GM12878 (cell line): ENCODE data around the gene INTS7. TPM values are rescaled to one million over a fixed set of nuclear protein-coding genes. Genes with fewer than 3 reads are reported as not detected.

ENCODE experiments used
- ATAC-seq: fragments of 200-7000 bp; cut with Tn5 transposase; 3 replicates; pipeline ENCODE4 v1.9.1; 2020; ENCODE audit warnings: mild to moderate bottlenecking, moderate library complexity
- BruUV-seq: library from RNA; stranded (reverse); fragments of 400-500 nt; replicated peaks from 2 replicates; lab custom pipeline; 2021; lab: Mats Ljungman, UMichigan
- CTCF ChIA-PET: fragments of 300-600 bp; sonication (Branson Sonifier 250); formaldehyde crosslinking; extraction: SDS; loops from one replicate; lab custom pipeline; 2021; ENCODE audit warnings: inconsistent platforms; lab: Yijun Ruan, JAX
- POLR2A ChIA-PET: fragments of 350-600 bp; formaldehyde crosslinking; extraction: SDS; loops from one replicate; lab custom pipeline; 2021; ENCODE audit warnings: inconsistent platforms; lab: Charles Lee
- RAD21 ChIA-PET: fragments of 300-600 bp; sonication (Branson Sonifier 250); formaldehyde crosslinking; loops from one replicate; lab custom pipeline; 2023; ENCODE audit warnings: antibody characterized with exemption; ENCODE audit not compliant: unreplicated experiment; lab: Charles Lee
- SMC1A ChIA-PET: fragments of 300-600 bp; sonication (Branson Sonifier 250); formaldehyde crosslinking; loops from one replicate; lab custom pipeline; 2023; ENCODE audit not compliant: unreplicated experiment, uncharacterized antibody; lab: Charles Lee
- DNase-seq: peaks from one replicate; pipeline ENCODE4 v3.0.0-alpha.2; 2011; ENCODE audit warnings: low read depth, low spot score
- FAIRE-seq: peaks from 3 replicates; lab custom pipeline; 2011; peaks lifted over from hg19 to GRCh38; lab: Jason Lieb, UNC
- H2AFZ ChIP-seq: 2 replicates; pipeline ENCODE4 v1.6.0; 2011; ENCODE audit warnings: low read depth, low read length, control low read depth; ENCODE audit not compliant: control insufficient read depth
- H3K27ac ChIP-seq: 2 replicates; pipeline ENCODE4 v1.5.1; 2011; ENCODE audit warnings: control low read depth; ENCODE audit not compliant: control insufficient read depth, insufficient read depth
- H3K27me3 ChIP-seq, 2 experiments: replicated peaks in 1 of 2; 2 replicates each; pipeline versions ENCODE4 v1.6.0 to v1.6.1; 2011; ENCODE audit warnings: low read length in 1 of 2; ENCODE audit not compliant: control insufficient read depth in 2 of 2, insufficient read depth in 2 of 2
- H3K36me3 ChIP-seq, 2 experiments: 2 replicates each; pipeline ENCODE4 v1.5.1; 2011; ENCODE audit warnings: low read length in 1 of 2; ENCODE audit not compliant: control insufficient read depth in 2 of 2, insufficient read depth in 2 of 2
- H3K4me1 ChIP-seq: 2 replicates; pipeline ENCODE4 v1.6.1; 2011; ENCODE audit warnings: mild to moderate bottlenecking, low read length, moderate library complexity, mixed read lengths; ENCODE audit not compliant: control insufficient read depth, insufficient read depth
- H3K4me2 ChIP-seq: 2 replicates; pipeline ENCODE4 v1.6.0; 2011; ENCODE audit warnings: control low read depth; ENCODE audit not compliant: control insufficient read depth, insufficient read depth
- H3K4me3 ChIP-seq: fragments of 200-600 bp; sonication (generic); 2 replicates; pipeline ENCODE4 v1.5.1; 2016
- H3K79me2 ChIP-seq: 2 replicates; pipeline ENCODE4 v1.6.0; 2011; ENCODE audit warnings: low read length; ENCODE audit not compliant: control insufficient read depth, insufficient read depth
- H3K9ac ChIP-seq: 2 replicates; pipeline ENCODE4 v1.8.0; 2011; ENCODE audit warnings: low read length, control low read depth, mixed read lengths; ENCODE audit not compliant: control insufficient read depth, insufficient read depth
- H3K9me3 ChIP-seq: replicated peaks from 3 replicates; pipeline ENCODE4 v1.5.1; 2011; ENCODE audit warnings: mild to moderate bottlenecking, low read length; ENCODE audit not compliant: control insufficient read depth, insufficient read depth
- H4K20me1 ChIP-seq: 2 replicates; pipeline ENCODE4 v1.6.0; 2011; ENCODE audit not compliant: control insufficient read depth, insufficient read depth
- ASH2L ChIP-seq: fragments of 300-600, 200-600 bp; sonication (generic); IDR thresholded peaks from 2 replicates; pipeline ENCODE4 v1.6.1; 2017; ENCODE audit warnings: low read depth, mild to moderate bottlenecking, borderline replicate concordance
- ESRRA ChIP-seq: IDR thresholded peaks from 2 replicates; pipeline ENCODE4 v1.6.1; 2012; ENCODE audit warnings: mild to moderate bottlenecking, low read length, improper control_type of control experiment
- ETV6 ChIP-seq, 2 experiments: fragments of 450-650 bp in 1 of 2; IDR thresholded peaks in 1 of 2; conservative IDR thresholded peaks in 1 of 2; 2 replicates each; pipeline ENCODE4 v1.6.1; 2014; ENCODE audit warnings: antibody characterized with exemption in 1 of 2, borderline replicate concordance in 1 of 2, low read depth in 1 of 2, mild to moderate bottlenecking in 1 of 2, moderate library complexity in 1 of 2
- GABPA ChIP-seq: IDR thresholded peaks from 2 replicates; pipeline ENCODE4 v1.6.1; 2014; ENCODE audit warnings: antibody characterized with exemption, low read depth, mild to moderate bottlenecking, inconsistent platforms
- IRF3 ChIP-seq: fragments of 450-650 bp; IDR thresholded peaks from 2 replicates; pipeline ENCODE4 v1.6.1; 2014; ENCODE audit warnings: mild to moderate bottlenecking
- JUNB ChIP-seq: IDR thresholded peaks from 2 replicates; pipeline ENCODE4 v1.6.1; 2016; ENCODE audit warnings: antibody characterized with exemption, mild to moderate bottlenecking
- NRF1 ChIP-seq: conservative IDR thresholded peaks from 2 replicates; pipeline ENCODE4 v1.6.1; 2011; ENCODE audit warnings: mild to moderate bottlenecking, low read depth, low read length, improper control_type of control experiment
- PBX3 ChIP-seq: IDR thresholded peaks from 2 replicates; pipeline ENCODE4 v1.6.1; 2011; ENCODE audit warnings: mild to moderate bottlenecking, low read depth, low read length, moderate library complexity; ENCODE audit not compliant: insufficient replicate concordance
- RUNX3 ChIP-seq: IDR thresholded peaks from 2 replicates; pipeline ENCODE4 v1.6.1; 2012; ENCODE audit warnings: low read length, inconsistent platforms
- WGBS: methylation state at CpG from one replicate; pipeline ENCODE4 v1.1.6; 2016; ENCODE audit warnings: low lambda C conversion rate; ENCODE audit not compliant: insufficient replicate concordance, insufficient coverage; ENCODE audit errors: missing lambda C conversion rate; 5-methylcytosine and 5-hydroxymethylcytosine counted together
- in situ Hi-C: fragments of 300-500 bp; cut with MboI; formaldehyde crosslinking; loops from 9 replicates; pipeline ENCODE4 v1.14.3; 2018; ENCODE audit warnings: mixed read lengths
- intact Hi-C: fragments of 100-400 bp; cut with micrococcal nuclease; formaldehyde crosslinking; loops from one replicate; pipeline ENCODE4 v1.14.2; 2022; ENCODE audit not compliant: unreplicated experiment
- polyA plus RNA-seq, 11 experiments: library from polyadenylated mRNA; depleted of rRNA in 4 of 11; unstranded in 6 of 11; stranded (reverse) in 5 of 11; fragments of >200 nt; fragmentation: Nextera tagmentation in 4 of 11; fragmentation: Illumina TruSeq in 1 of 11; extraction: Ambion mirVana in 4 of 11; extraction: Trizol in 1 of 11; gene quantifications; 1 replicate in 1 of 11; 2 replicates in 10 of 11; pipeline versions ENCODE4 v1.2.1 to v1.2.3, GENCODE V29; 2011 to 2016; ENCODE audit warnings: inconsistent platforms in 2 of 11, missing spikeins in 2 of 11, low read depth in 1 of 11
- total RNA-seq, 4 experiments: library from RNA; depleted of rRNA in 3 of 4; stranded (reverse); fragments of >200 nt in 3 of 4; fragmentation: Illumina TruSeq in 1 of 4; extraction: Trizol in 1 of 4; gene quantifications; 2 replicates each; pipeline versions ENCODE4 v1.2.1 to v1.2.3, GENCODE V29; 2013 to 2021
- TF ChIP-seq, protein P1 (sequence below): fragments of 450-650 bp; IDR thresholded peaks from 2 replicates; pipeline ENCODE4 v1.6.1; 2017; ENCODE audit warnings: antibody characterized with exemption, mild to moderate bottlenecking, moderate library complexity

The INTS7 gene
- total and polyA plus RNA-seq, 10 of the 15 experiments (the other 5 are each of a cell fraction or from before 2014, with no cell fraction given), result 17.1 to 49.1 (median 26.8) TPM

DNA sequence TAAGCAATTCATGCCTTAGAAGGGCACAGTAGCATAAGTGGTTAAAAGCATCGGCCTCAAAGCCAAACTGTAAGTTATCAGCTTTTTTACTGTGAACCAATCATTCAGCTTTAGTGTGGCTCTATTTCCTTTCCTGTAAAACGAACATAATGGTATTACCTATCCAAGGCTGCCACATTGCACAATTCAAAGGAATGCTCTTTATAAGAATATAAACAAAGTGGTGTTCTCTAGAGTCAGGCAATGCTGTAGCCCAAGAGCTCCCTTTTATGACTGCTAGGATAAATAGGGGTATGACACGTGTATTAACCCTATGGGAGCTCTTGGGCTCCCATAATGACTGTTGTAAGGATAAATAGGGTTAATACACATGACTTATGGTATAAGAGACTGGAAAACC, 25.4 kb downstream of the INTS7 start:
- FAIRE-seq (no peak), ATAC-seq (no peak)
- 95% methylated on average over 3 of the region's 3 CpGs for WGBS

GRCh38 chr1:212009561-212009960, 25.8 kb downstream of the INTS7 start:
- ChIA-PET SMC1A (interaction anchor here (0.6 to 2.3 kb wide), 15 partner anchors 9 to 432 kb away, joined by 3 to 16 read pairs (median 4); partner anchors contain the start of genes DTL and INTS7), POLR2A (interaction anchor here (0.6 to 1.0 kb wide), 3 partner anchors 20 to 589 kb away, joined by 3 to 4 read pairs (median 3); no protein-coding TSS in a partner anchor), CTCF (interaction anchor here (0.8 to 2.2 kb wide), 15 partner anchors 9 to 446 kb away, joined by 3 to 19 read pairs (median 6); partner anchors contain the start of genes DTL and INTS7), RAD21 (interaction anchor here (1.2 to 2.1 kb wide), 6 partner anchors 25 to 446 kb away, joined by 4 to 10 read pairs (median 6); partner anchors contain the start of genes DTL and INTS7)
- no peak overlapping the region for H3K4me2 ChIP-seq
- H3K79me2 ChIP-seq, result no peaks in the 10 kb centered on the region
- H2AFZ ChIP-seq, result no peak overlapping the region
- BruUV-seq, result no TSS peak
- in situ Hi-C loops, result no loop called here
- no peaks in the 10 kb centered on the region for H3K9me3 ChIP-seq
- FAIRE-seq (no peak), DNase-seq (no peak), ATAC-seq (no peak)
- no peak overlapping the region for H3K4me3 ChIP-seq
- intact Hi-C loops, result no loop called here
- no peak overlapping the region for H3K9ac ChIP-seq
- H3K27me3 ChIP-seq, result no peaks in the 10 kb centered on the region
- H3K27ac ChIP-seq, result no peak overlapping the region
- no peaks in the 10 kb centered on the region for H4K20me1 ChIP-seq
- WGBS, result 96% methylated on average over 1 of the region's 1 CpG
- H3K4me1 ChIP-seq, result no peaks in the 10 kb centered on the region
- peaks cover 4 to 23% of the 10 kb centered on the region in 2 experiments; a peak in 3 of 4 replicates for H3K36me3 ChIP-seq
- TF ChIP-seq ASH2L (no peak), PBX3 (no peak), NRF1 (no peak), GABPA (no peak), JUNB (no peak), ESRRA (no peak), IRF3 (no peak), RUNX3 (no peak)
- TF ChIP-seq, protein P1, sequence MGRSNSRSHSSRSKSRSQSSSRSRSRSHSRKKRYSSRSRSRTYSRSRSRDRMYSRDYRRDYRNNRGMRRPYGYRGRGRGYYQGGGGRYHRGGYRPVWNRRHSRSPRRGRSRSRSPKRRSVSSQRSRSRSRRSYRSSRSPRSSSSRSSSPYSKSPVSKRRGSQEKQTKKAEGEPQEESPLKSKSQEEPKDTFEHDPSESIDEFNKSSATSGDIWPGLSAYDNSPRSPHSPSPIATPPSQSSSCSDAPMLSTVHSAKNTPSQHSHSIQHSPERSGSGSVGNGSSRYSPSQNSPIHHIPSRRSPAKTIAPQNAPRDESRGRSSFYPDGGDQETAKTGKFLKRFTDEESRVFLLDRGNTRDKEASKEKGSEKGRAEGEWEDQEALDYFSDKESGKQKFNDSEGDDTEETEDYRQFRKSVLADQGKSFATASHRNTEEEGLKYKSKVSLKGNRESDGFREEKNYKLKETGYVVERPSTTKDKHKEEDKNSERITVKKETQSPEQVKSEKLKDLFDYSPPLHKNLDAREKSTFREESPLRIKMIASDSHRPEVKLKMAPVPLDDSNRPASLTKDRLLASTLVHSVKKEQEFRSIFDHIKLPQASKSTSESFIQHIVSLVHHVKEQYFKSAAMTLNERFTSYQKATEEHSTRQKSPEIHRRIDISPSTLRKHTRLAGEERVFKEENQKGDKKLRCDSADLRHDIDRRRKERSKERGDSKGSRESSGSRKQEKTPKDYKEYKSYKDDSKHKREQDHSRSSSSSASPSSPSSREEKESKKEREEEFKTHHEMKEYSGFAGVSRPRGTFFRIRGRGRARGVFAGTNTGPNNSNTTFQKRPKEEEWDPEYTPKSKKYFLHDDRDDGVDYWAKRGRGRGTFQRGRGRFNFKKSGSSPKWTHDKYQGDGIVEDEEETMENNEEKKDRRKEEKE, result no peak

More for the DNA sequence above, 25.4 kb downstream of the INTS7 start:
- CTCF ChIA-PET, result interaction anchor here (0.8 to 2.2 kb wide), 15 partner anchors 10 to 446 kb away, joined by 3 to 19 read pairs (median 6); partner anchors contain the start of genes DTL and INTS7
- H3K4me1 ChIP-seq, result no peaks in the 10 kb centered on the region
- intact Hi-C loops, result no loop called here
- no TSS peak for BruUV-seq
- DNase-seq, result no peak
- in situ Hi-C loops, result no loop called here
- no peak for TF ChIP-seq ETV6 (conservative IDR thresholded peaks at IDR 0.05 in 1 of 2, IDR thresholded peaks at IDR 0.05 in 1 of 2; ENCODE audit: borderline replicate concordance in 1 of 2, low read depth in 1 of 2)
- H3K9ac ChIP-seq, result no peak overlapping the region
- H3K27me3 ChIP-seq, result no peaks in the 10 kb centered on the region
- no peaks in the 10 kb centered on the region for H4K20me1 ChIP-seq
- H3K9me3 ChIP-seq, result no peaks in the 10 kb centered on the region
- SMC1A ChIA-PET, result interaction anchor here (0.6 to 2.3 kb wide), 15 partner anchors 8 to 432 kb away, joined by 3 to 16 read pairs (median 4); partner anchors contain the start of genes DTL and INTS7
- H3K4me3 ChIP-seq, result no peak overlapping the region
- H2AFZ ChIP-seq, result no peak overlapping the region
- POLR2A ChIA-PET, result interaction anchor here (0.6 to 1.0 kb wide), 2 partner anchors 19 to 589 kb away, joined by 3 read pairs; no protein-coding TSS in a partner anchor
- H3K79me2 ChIP-seq, result no peaks in the 10 kb centered on the region
- H3K27ac ChIP-seq, result no peak overlapping the region
- H3K4me2 ChIP-seq, result no peak overlapping the region
- RAD21 ChIA-PET, result interaction anchor here (0.9 to 2.1 kb wide), 6 partner anchors 21 to 329 kb away, joined by 3 to 10 read pairs (median 6); partner anchors contain the start of genes DTL and INTS7
- H3K36me3 ChIP-seq, result peaks cover 4 to 19% of the 10 kb centered on the region in 2 experiments; a peak in 3 of 4 replicates
